PFSK-1 (cell line): Measurements from ENCODE around the gene KDM5C.

Experiments used
- REST ChIP-seq, 2 experiments: IDR thresholded peaks; 2 replicates each; pipeline versions ENCODE4 v1.6.1 to v1.8.0; 2011 to 2012; ENCODE audit warnings: low read depth in 2 of 2, low read length in 2 of 2, control low read depth in 1 of 2, inconsistent platforms in 1 of 2, mild to moderate bottlenecking in 1 of 2, moderate library complexity in 1 of 2; ENCODE audit not compliant: insufficient read depth in 1 of 2
- TAF1 ChIP-seq: IDR thresholded peaks from 2 replicates; pipeline ENCODE4 v1.6.1; 2012; ENCODE audit warnings: low read length, control low read depth, borderline replicate concordance; ENCODE audit not compliant: insufficient read depth

GRCh38 chrX:53153581-53153980, 71.4 kb downstream of the KDM5C start:
- TF ChIP-seq TAF1, result no peak
- TF ChIP-seq REST (IDR thresholded peaks at IDR 0.05; ENCODE audit: insufficient read depth in 1 of 2, low read depth in 2 of 2, low read length in 2 of 2), result no peak
